Endothelial cell of umbilical vein (primary cell): ENCODE measurements around the gene FAM193A. TPM values are rescaled to one million over a fixed set of nuclear protein-coding genes. Genes with fewer than 3 reads are reported as not detected.

Experiments
- BruUV-seq: library from RNA; stranded (reverse); fragments of 400-500 nt; replicated peaks from 2 replicates; lab custom pipeline; 2021; lab: Mats Ljungman, UMichigan
- CTCF ChIA-PET: fragments of 300-600, 350-600 bp; sonication (Branson Sonifier 250); formaldehyde crosslinking; loops from one replicate; lab custom pipeline; 2021; ENCODE audit warnings: antibody characterized with exemption, inconsistent platforms; lab: Charles Lee
- POLR2A ChIA-PET: fragments of 300-600, 350-600 bp; sonication (Branson Sonifier 250); formaldehyde crosslinking; loops from one replicate; lab custom pipeline; 2021; ENCODE audit warnings: antibody characterized with exemption, inconsistent platforms; lab: Charles Lee
- DNase-seq: peaks from one replicate; pipeline ENCODE4 v3.0.0-alpha.2; 2011; ENCODE audit warnings: low read depth, low spot score
- FAIRE-seq: peaks from 2 replicates; lab custom pipeline; 2011; peaks lifted over from hg19 to GRCh38; lab: Jason Lieb, UNC
- H2AFZ ChIP-seq: 2 replicates; pipeline ENCODE4 v1.6.0; 2012; ENCODE audit warnings: low read depth, low read length, control low read depth, inconsistent platforms
- H3K27ac ChIP-seq: 2 replicates; pipeline ENCODE4 v1.5.1; 2011; ENCODE audit warnings: low read depth, mild to moderate bottlenecking, control low read depth, low read length, moderate library complexity; ENCODE audit not compliant: insufficient read depth
- H3K27me3 ChIP-seq, 2 experiments: 2 replicates each; pipeline versions ENCODE4 v1.6.0 to v1.6.1; 2011; ENCODE audit warnings: low read length in 2 of 2, mixed read lengths in 1 of 2; ENCODE audit not compliant: control insufficient read depth in 2 of 2, insufficient read depth in 2 of 2
- H3K36me3 ChIP-seq, 2 experiments: 2 replicates in 1 of 2; 3 replicates in 1 of 2; pipeline ENCODE4 v1.5.1; 2011; ENCODE audit warnings: low read length in 2 of 2, mild to moderate bottlenecking in 1 of 2, moderate library complexity in 1 of 2; ENCODE audit not compliant: control insufficient read depth in 2 of 2, insufficient read depth in 2 of 2; ENCODE audit errors: extremely low read depth in 1 of 2
- H3K4me1 ChIP-seq: 3 replicates; pipeline ENCODE4 v1.5.1; 2011; ENCODE audit warnings: mild to moderate bottlenecking, low read length; ENCODE audit not compliant: control insufficient read depth, insufficient read depth; ENCODE audit errors: extremely low read depth
- H3K4me2 ChIP-seq: 2 replicates; pipeline ENCODE4 v1.6.1; 2011; ENCODE audit warnings: low read length, control low read depth, mixed read lengths; ENCODE audit not compliant: insufficient read depth
- H3K4me3 ChIP-seq, 3 experiments: fragments of 200-600 bp in 1 of 3; sonication (generic), shearing (Covaris generic) in 1 of 3; replicated peaks in 1 of 3; 2 replicates each; pipeline ENCODE4 v1.5.1; 2011 to 2016; ENCODE audit warnings: control low read depth in 3 of 3, low read length in 3 of 3, mild to moderate bottlenecking in 2 of 3, inconsistent platforms in 1 of 3, low read depth in 1 of 3, moderate library complexity in 1 of 3; ENCODE audit not compliant: insufficient read depth in 1 of 3
- H3K79me2 ChIP-seq: 2 replicates; pipeline ENCODE4 v1.6.0; 2012; ENCODE audit warnings: low read length, inconsistent platforms; ENCODE audit not compliant: control insufficient read depth, insufficient read depth
- H3K9ac ChIP-seq: replicated peaks from 2 replicates; pipeline ENCODE3; 2011; ENCODE audit warnings: low read length, control low read depth; ENCODE audit not compliant: insufficient read depth; ENCODE audit errors: extremely low read depth
- H3K9me1 ChIP-seq: replicated peaks from 3 replicates; pipeline ENCODE4 v1.6.0; 2011; ENCODE audit warnings: mild to moderate bottlenecking, low read length; ENCODE audit not compliant: control insufficient read depth, insufficient read depth; ENCODE audit errors: extremely low read depth
- H3K9me3 ChIP-seq: replicated peaks from 2 replicates; pipeline ENCODE4 v1.5.1; 2012; ENCODE audit warnings: low read length, inconsistent platforms; ENCODE audit not compliant: control insufficient read depth, insufficient read depth
- H4K20me1 ChIP-seq: replicated peaks from 2 replicates; pipeline ENCODE3; 2011; ENCODE audit warnings: mild to moderate bottlenecking, low read length; ENCODE audit not compliant: control insufficient read depth, insufficient read depth; ENCODE audit errors: extremely low read depth
- CTCF ChIP-seq, 2 donors: IDR thresholded peaks; 1 replicate in 1 of 2; 2 replicates in 1 of 2; pipeline ENCODE4 v1.5.1; 2011; ENCODE audit warnings: low read length in 2 of 2, mild to moderate bottlenecking in 2 of 2, moderate library complexity in 2 of 2, control low read depth in 1 of 2, inconsistent platforms in 1 of 2, low read depth in 1 of 2; ENCODE audit not compliant: insufficient read depth in 1 of 2; ENCODE audit errors: extremely low read depth in 1 of 2
- EZH2 ChIP-seq: IDR thresholded peaks from 2 replicates; pipeline ENCODE4 v1.6.1; 2012; ENCODE audit warnings: borderline replicate concordance, low read depth, mild to moderate bottlenecking, moderate library complexity, low read length, inconsistent platforms; ENCODE audit not compliant: severe bottlenecking
- FOS ChIP-seq: IDR thresholded peaks from 2 replicates; pipeline ENCODE4 v1.6.1; 2011; ENCODE audit warnings: mild to moderate bottlenecking, low read length, moderate library complexity, borderline replicate concordance; ENCODE audit not compliant: insufficient read depth
- GATA2 ChIP-seq: IDR thresholded peaks from 2 replicates; pipeline ENCODE4 v1.7.0; 2011; ENCODE audit warnings: low read depth, mild to moderate bottlenecking, moderate library complexity, mixed read lengths, low read length; ENCODE audit not compliant: insufficient read length, insufficient read depth
- JUN ChIP-seq: IDR thresholded peaks from 2 replicates; pipeline ENCODE4 v1.6.1; 2011; ENCODE audit warnings: borderline replicate concordance, low read depth; ENCODE audit not compliant: insufficient read length, insufficient read depth
- MYC ChIP-seq: IDR thresholded peaks from one replicate; pipeline ENCODE4 v1.6.1; 2011; ENCODE audit warnings: mild to moderate bottlenecking, low read depth, low read length
- POLR2A ChIP-seq: IDR thresholded peaks from 2 replicates; pipeline ENCODE4 v1.6.1; 2012; ENCODE audit warnings: low read depth, mild to moderate bottlenecking, control low read depth, low read length
- POLR2AphosphoS5 ChIP-seq: IDR thresholded peaks from 2 replicates; pipeline ENCODE4 v1.6.1; 2012; ENCODE audit warnings: low read depth, mild to moderate bottlenecking, control low read depth, low read length, moderate library complexity; ENCODE audit not compliant: insufficient read depth
- dilution Hi-C: fragments of 300-500 bp; cut with MboI; formaldehyde crosslinking; loops from one replicate; pipeline ENCODE4 v1.15.0; 2019; ENCODE audit warnings: low sequenced_read_pairs; ENCODE audit not compliant: extremely low pct_ligation_motif_present
- intact Hi-C: fragments of 100-400 bp; cut with micrococcal nuclease; formaldehyde crosslinking; loops from one replicate; pipeline ENCODE4 v1.10.0; 2022
- polyA plus RNA-seq, 4 experiments: library from polyadenylated mRNA; depleted of rRNA in 3 of 4; stranded (reverse) in 3 of 4; unstranded in 1 of 4; fragments of >200 nt; gene quantifications; 2 replicates each; pipeline versions ENCODE4 v1.2.1 to v1.2.3, GENCODE V29; 2011 to 2012; ENCODE audit warnings: missing spikeins in 1 of 4
- total RNA-seq: library from RNA; stranded (reverse); gene quantifications from 2 replicates; pipeline ENCODE4 v1.2.3, GENCODE V29; 2021
- TF ChIP-seq, protein P1 (sequence below): IDR thresholded peaks from 2 replicates; pipeline ENCODE4 v1.6.1; 2011; ENCODE audit not compliant: insufficient read depth, insufficient read length

FAM193A gene
- total and polyA plus RNA-seq, 2 donors (not counting 3 experiments of a cell fraction or from before 2014, with no cell fraction given), result 12.3 to 32.1 TPM

- H3K4me2 ChIP-seq, result no peak overlapping the region
- POLR2A ChIA-PET, result no interaction called here
- no peak overlapping the region for H3K27ac ChIP-seq
These were observed 185.6 kb downstream of the FAM193A start for GRCh38 chr4:2722033-2722432.

More at GRCh38 chr4:2722033-2722432, 185.6 kb downstream of the FAM193A start:
- CTCF ChIA-PET, result interaction anchor here (1.4 kb wide), 1 partner anchor 8 kb away, joined by 4 read pairs; no protein-coding TSS in a partner anchor
- Histone ChIP-seq H4K20me1 (no peaks in the 10 kb centered on the region), H3K27me3 (no peaks in the 10 kb centered on the region), H3K4me3 (no peak overlapping the region), H3K4me1 (no peaks in the 10 kb centered on the region), H3K9me3 (no peaks in the 10 kb centered on the region), H3K36me3 (peaks cover 2 to 3% of the 10 kb centered on the region in 2 experiments), H3K9me1 (no peaks in the 10 kb centered on the region), H3K9ac (no peak overlapping the region), H2AFZ (no peak overlapping the region), H3K79me2 (no peaks in the 10 kb centered on the region)
- FAIRE-seq (no peak), DNase-seq (no peak)
- TF ChIP-seq EZH2 (no peak), MYC (no peak), FOS (no peak), CTCF (IDR thresholded peaks at IDR 0.05; ENCODE audit: extremely low read depth in 1 of 2, insufficient read depth in 1 of 2, low read depth in 1 of 2, low read length in 2 of 2) (no peak), GATA2 (no peak), POLR2A (no peak), POLR2AphosphoS5 (no peak), JUN (no peak)
- TF ChIP-seq, protein P1, sequence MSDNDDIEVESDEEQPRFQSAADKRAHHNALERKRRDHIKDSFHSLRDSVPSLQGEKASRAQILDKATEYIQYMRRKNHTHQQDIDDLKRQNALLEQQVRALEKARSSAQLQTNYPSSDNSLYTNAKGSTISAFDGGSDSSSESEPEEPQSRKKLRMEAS, result no peak
- no TSS peak for BruUV-seq
- intact Hi-C loops (no loop called here), dilution Hi-C loops (no loop called here)
